Activated CD8-positive, alpha-beta memory T cell treated with anti-CD3 and anti-CD28 coated beads, Interleukin-2, amount 10 ng/mL, durations not matched to agents 7 days and 5 days (primary cell): ENCODE data around the gene TMA16. TPM values are rescaled to one million over a fixed set of nuclear protein-coding genes. Genes with fewer than 3 reads are reported as not detected.
A peak's percentile ranks its signal among the peaks of the same experiment; 100 is the strongest.
"Not testable (repeated sequence)": the region's sequence is repeated elsewhere in the genome, so short reads cannot be mapped to it uniquely, and the experiment has no call there.

Experiments
- ATAC-seq: fragments of 150-1000 bp; cut with Tn5 transposase; one replicate; pipeline ENCODE4 v1.10.0; 2021; ENCODE audit warnings: moderate library complexity
- CTCF ChIA-PET: fragments of 350-600 bp; sonication (Branson Sonifier 250); formaldehyde crosslinking; loops from one replicate; lab custom pipeline; 2021; ENCODE audit warnings: antibody characterized with exemption; lab: Charles Lee
- DNase-seq: peaks from one replicate; pipeline ENCODE4 v3.0.0-alpha.2; 2020
- H3K27ac Mint-ChIP-seq: one replicate; pipeline ENCODE4 v1.8.0; 2021; ENCODE audit warnings: mild to moderate bottlenecking, mixed read lengths
- H3K27me3 Mint-ChIP-seq: one replicate; pipeline ENCODE4 v1.8.0; 2021; ENCODE audit warnings: mixed read lengths
- H3K36me3 Mint-ChIP-seq: one replicate; pipeline ENCODE4 v1.8.0; 2021; ENCODE audit warnings: mild to moderate bottlenecking, mixed read lengths
- H3K4me1 Mint-ChIP-seq: one replicate; pipeline ENCODE4 v1.8.0; 2021; ENCODE audit warnings: mixed read lengths
- H3K4me3 Mint-ChIP-seq: one replicate; pipeline ENCODE4 v1.8.0; 2021; ENCODE audit warnings: mild to moderate bottlenecking, moderate library complexity, mixed read lengths
- H3K9me3 Mint-ChIP-seq: one replicate; pipeline ENCODE4 v1.8.0; 2022; ENCODE audit warnings: low read depth, mixed read lengths
- total RNA-seq, 2 experiments: library from RNA; stranded (reverse); gene quantifications; one replicate each; pipeline ENCODE4 v1.2.3, GENCODE V29; 2021

Gene TMA16
- 10 to 100 TPM; 36.5 to 47.1 TPM for total RNA-seq

GRCh38 chr4:163494360-163495241 lies at the start of gene TMA16:
Gene TMA16 (plus strand): TSS chr4:163494690. CDS start chr4:163494802, 112 bp downstream.
- peak within 1 kb of the TSS; percentile 97 for H3K4me3 Mint-ChIP-seq
- peaks cover 31% of the 10 kb centered on the region for H3K4me1 Mint-ChIP-seq
- H3K27me3 Mint-ChIP-seq: peaks cover 13% of the 10 kb centered on the region

GRCh38 chr4:163447023-163447422 lies 47.5 kb upstream of the TMA16 start:
- H3K27ac Mint-ChIP-seq, ATAC-seq, H3K36me3 Mint-ChIP-seq, H3K4me3 Mint-ChIP-seq, DNase-seq, CTCF ChIA-PET, H3K9me3 Mint-ChIP-seq, H3K4me1 Mint-ChIP-seq: not testable (repeated sequence)
- H3K27me3 Mint-ChIP-seq: peaks cover 12% of the 10 kb centered on the region

More at GRCh38 chr4:163494360-163495241, at the start of gene TMA16:
- H3K27ac Mint-ChIP-seq: peak within 1 kb of the TSS; percentile 97
- no peaks in the 10 kb centered on the region for H3K9me3 Mint-ChIP-seq
- CTCF ChIA-PET: interaction anchor here (1.0 to 3.3 kb wide), 4 partner anchors 12 to 174 kb away, joined by 3 to 45 read pairs (median 12); no protein-coding TSS in a partner anchor
- peak; percentile 86 for ATAC-seq
- peak; percentile 92 for DNase-seq
- H3K36me3 Mint-ChIP-seq: peaks cover 17% of the 10 kb centered on the region

GRCh38 chr4:163447481-163447880 lies 47.0 kb upstream of the TMA16 start:
- H3K27ac Mint-ChIP-seq: no peak overlapping the region
- peaks cover 10% of the 10 kb centered on the region for H3K27me3 Mint-ChIP-seq
- H3K9me3 Mint-ChIP-seq: no peaks in the 10 kb centered on the region
- no peak for DNase-seq
- no peak overlapping the region for H3K4me3 Mint-ChIP-seq
- H3K4me1 Mint-ChIP-seq: no peaks in the 10 kb centered on the region
- CTCF ChIA-PET: no interaction called here
- ATAC-seq: no peak
- H3K36me3 Mint-ChIP-seq: no peaks in the 10 kb centered on the region

GRCh38 chr4:163448540-163449203 lies 45.8 kb upstream of the TMA16 start:
- no peak for ATAC-seq
- Mint-ChIP-seq H3K27ac (no peak overlapping the region), H3K27me3 (peaks cover 9% of the 10 kb centered on the region), H3K9me3 (no peaks in the 10 kb centered on the region), H3K4me1 (no peaks in the 10 kb centered on the region), H3K4me3 (no peak overlapping the region), H3K36me3 (no peaks in the 10 kb centered on the region)
- no peak for DNase-seq
- CTCF ChIA-PET: no interaction called here

- peaks cover 9% of the 10 kb centered on the region for H3K27me3 Mint-ChIP-seq
- no peaks in the 10 kb centered on the region for H3K4me1 Mint-ChIP-seq
- CTCF ChIA-PET: no interaction called here
- H3K9me3 Mint-ChIP-seq: no peaks in the 10 kb centered on the region
- DNase-seq (no peak), ATAC-seq (no peak)
- H3K4me3 Mint-ChIP-seq: no peak overlapping the region
- H3K36me3 Mint-ChIP-seq: no peaks in the 10 kb centered on the region
- no peak overlapping the region for H3K27ac Mint-ChIP-seq
Measured at GRCh38 chr4:163462556-163462955, 31.9 kb upstream of the TMA16 start.

- H3K4me1 Mint-ChIP-seq: no peaks in the 10 kb centered on the region
- H3K9me3 Mint-ChIP-seq: no peaks in the 10 kb centered on the region
- no peak overlapping the region for H3K27ac Mint-ChIP-seq
- CTCF ChIA-PET: interaction anchor here (1.2 kb wide), 1 partner anchor 81 kb away, joined by 3 read pairs; no protein-coding TSS in a partner anchor
- peaks cover 26% of the 10 kb centered on the region for H3K27me3 Mint-ChIP-seq
- DNase-seq (no peak), ATAC-seq (no peak)
- no peaks in the 10 kb centered on the region for H3K36me3 Mint-ChIP-seq
- no peak overlapping the region for H3K4me3 Mint-ChIP-seq
Measured at GRCh38 chr4:163467082-163467770, 27.3 kb upstream of the TMA16 start.

- Mint-ChIP-seq H3K9me3 (no peaks in the 10 kb centered on the region), H3K4me1 (no peaks in the 10 kb centered on the region), H3K36me3 (no peaks in the 10 kb centered on the region), H3K27me3 (peaks cover 20% of the 10 kb centered on the region), H3K27ac (no peak overlapping the region), H3K4me3 (no peak overlapping the region)
- no peak for ATAC-seq
- CTCF ChIA-PET: no interaction called here
- no peak for DNase-seq
Measured at GRCh38 chr4:163470391-163470790, 24.1 kb upstream of the TMA16 start.

GRCh38 chr4:163473130-163473529 lies 21.4 kb upstream of the TMA16 start:
- DNase-seq: no peak

GRCh38 chr4:163473576-163473975 lies 20.9 kb upstream of the TMA16 start, which contains the start of gene TKTL2:
Gene TKTL2 (minus strand): TSS chr4:163473754. CDS start chr4:163473734, 20 bp downstream.
- Mint-ChIP-seq H3K9me3 (no peaks in the 10 kb centered on the region), H3K4me3 (no peak within 1 kb of the TSS), H3K36me3 (no peaks in the 10 kb centered on the region), H3K4me1 (no peaks in the 10 kb centered on the region), H3K27ac (no peak within 1 kb of the TSS), H3K27me3 (peaks cover 14% of the 10 kb centered on the region)
- DNase-seq (no peak), ATAC-seq (no peak)
- CTCF ChIA-PET: no interaction called here

More at GRCh38 chr4:163473130-163473529, 21.4 kb upstream of the TMA16 start:
- Mint-ChIP-seq H3K27me3 (peaks cover 17% of the 10 kb centered on the region), H3K9me3 (no peaks in the 10 kb centered on the region), H3K27ac (no peak overlapping the region), H3K4me3 (no peak overlapping the region), H3K4me1 (no peaks in the 10 kb centered on the region), H3K36me3 (no peaks in the 10 kb centered on the region)
- CTCF ChIA-PET: no interaction called here
- no peak for ATAC-seq

GRCh38 chr4:163474027-163474426 lies 20.5 kb upstream of the TMA16 start:
- Mint-ChIP-seq H3K36me3 (no peaks in the 10 kb centered on the region), H3K9me3 (no peaks in the 10 kb centered on the region), H3K4me1 (no peaks in the 10 kb centered on the region), H3K27me3 (peaks cover 14% of the 10 kb centered on the region), H3K4me3 (no peak overlapping the region), H3K27ac (no peak overlapping the region)
- ATAC-seq: no peak
- DNase-seq: no peak
- CTCF ChIA-PET: no interaction called here

- H3K4me3 Mint-ChIP-seq: no peak overlapping the region
Measured at GRCh38 chr4:163476761-163477438, 17.6 kb upstream of the TMA16 start.

GRCh38 chr4:163482190-163482589 lies 12.3 kb upstream of the TMA16 start:
- CTCF ChIA-PET: no interaction called here
- Mint-ChIP-seq H3K27ac (no peak overlapping the region), H3K4me1 (no peaks in the 10 kb centered on the region), H3K4me3 (no peak overlapping the region), H3K36me3 (no peaks in the 10 kb centered on the region), H3K27me3 (peaks cover 9% of the 10 kb centered on the region), H3K9me3 (no peaks in the 10 kb centered on the region)
- DNase-seq: no peak
- ATAC-seq: no peak

More at GRCh38 chr4:163476761-163477438, 17.6 kb upstream of the TMA16 start:
- no peak overlapping the region for H3K27ac Mint-ChIP-seq
- H3K27me3 Mint-ChIP-seq: peaks cover 2% of the 10 kb centered on the region
- ATAC-seq (no peak), DNase-seq (no peak)
- no peaks in the 10 kb centered on the region for H3K9me3 Mint-ChIP-seq
- no peaks in the 10 kb centered on the region for H3K4me1 Mint-ChIP-seq
- CTCF ChIA-PET: interaction anchor here (0.8 to 1.1 kb wide), 2 partner anchors 9 to 17 kb away, joined by 3 to 4 read pairs; no protein-coding TSS in a partner anchor
- H3K36me3 Mint-ChIP-seq: no peaks in the 10 kb centered on the region
